Right atrium auricular region (tissue), 2 donors: ENCODE measurements around the gene PATE1. TPM values are rescaled to one million over a fixed set of nuclear protein-coding genes. Genes with fewer than 3 reads are reported as not detected.

Experiments used
- DNase-seq: peaks from one replicate; pipeline ENCODE4 v3.0.0-alpha.2; 2019; ENCODE audit warnings: low spot score
- H3K27ac ChIP-seq, 2 donors: fragments of 200-600 bp; sonication (generic); 1 replicate in 1 of 2; 2 replicates in 1 of 2; pipeline ENCODE4 v1.5.1; 2016 to 2019
- H3K27me3 ChIP-seq, 2 donors: fragments of 200-600 bp; sonication (generic); one replicate each; pipeline versions ENCODE4 v1.5.1 to v1.6.0; 2017 to 2019
- H3K36me3 ChIP-seq: fragments of 200-600 bp; sonication (generic); one replicate; pipeline ENCODE4 v1.5.1; 2016
- H3K4me1 ChIP-seq, 2 donors: fragments of 200-600 bp; sonication (generic); one replicate each; pipeline versions ENCODE4 v1.5.1 to v1.6.0; 2017 to 2019
- H3K4me3 ChIP-seq, 2 donors: fragments of 200-600 bp; sonication (generic); 1 replicate in 1 of 2; 2 replicates in 1 of 2; pipeline ENCODE4 v1.5.1; 2017 to 2019; ENCODE audit warnings: mild to moderate bottlenecking in 1 of 2, moderate library complexity in 1 of 2
- H3K9me3 ChIP-seq, 2 donors: fragments of 200-600 bp; sonication (generic); one replicate each; pipeline ENCODE4 v1.5.1; 2019
- total RNA-seq, 2 donors: library from RNA; depleted of rRNA; stranded (reverse); fragments of >200 nt; gene quantifications; one replicate each; pipeline ENCODE4 v1.1.0, GENCODE V29; 2016
- TF ChIP-seq, protein P1 (sequence below), 2 donors: fragments of 200-600 bp; sonication (generic); IDR thresholded peaks; one replicate each; pipeline ENCODE4 v1.5.1; 2019; ENCODE audit warnings: antibody characterized with exemption in 2 of 2

Gene PATE1
- total RNA-seq, 2 donors from 2014 or later, result not detected

- TF ChIP-seq, protein P1, sequence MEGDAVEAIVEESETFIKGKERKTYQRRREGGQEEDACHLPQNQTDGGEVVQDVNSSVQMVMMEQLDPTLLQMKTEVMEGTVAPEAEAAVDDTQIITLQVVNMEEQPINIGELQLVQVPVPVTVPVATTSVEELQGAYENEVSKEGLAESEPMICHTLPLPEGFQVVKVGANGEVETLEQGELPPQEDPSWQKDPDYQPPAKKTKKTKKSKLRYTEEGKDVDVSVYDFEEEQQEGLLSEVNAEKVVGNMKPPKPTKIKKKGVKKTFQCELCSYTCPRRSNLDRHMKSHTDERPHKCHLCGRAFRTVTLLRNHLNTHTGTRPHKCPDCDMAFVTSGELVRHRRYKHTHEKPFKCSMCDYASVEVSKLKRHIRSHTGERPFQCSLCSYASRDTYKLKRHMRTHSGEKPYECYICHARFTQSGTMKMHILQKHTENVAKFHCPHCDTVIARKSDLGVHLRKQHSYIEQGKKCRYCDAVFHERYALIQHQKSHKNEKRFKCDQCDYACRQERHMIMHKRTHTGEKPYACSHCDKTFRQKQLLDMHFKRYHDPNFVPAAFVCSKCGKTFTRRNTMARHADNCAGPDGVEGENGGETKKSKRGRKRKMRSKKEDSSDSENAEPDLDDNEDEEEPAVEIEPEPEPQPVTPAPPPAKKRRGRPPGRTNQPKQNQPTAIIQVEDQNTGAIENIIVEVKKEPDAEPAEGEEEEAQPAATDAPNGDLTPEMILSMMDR (IDR thresholded peaks at IDR 0.05), result no peak
- Histone ChIP-seq H3K4me3 (no peak overlapping the region), H3K27me3 (no peaks in the 10 kb centered on the region), H3K36me3 (no peaks in the 10 kb centered on the region), H3K27ac (no peak overlapping the region), H3K4me1 (no peaks in the 10 kb centered on the region), H3K9me3 (no peaks in the 10 kb centered on the region)
- no peak for DNase-seq
These were observed 27.4 kb downstream of the PATE1 start for GRCh38 chr11:125773516-125773915.

DNA sequence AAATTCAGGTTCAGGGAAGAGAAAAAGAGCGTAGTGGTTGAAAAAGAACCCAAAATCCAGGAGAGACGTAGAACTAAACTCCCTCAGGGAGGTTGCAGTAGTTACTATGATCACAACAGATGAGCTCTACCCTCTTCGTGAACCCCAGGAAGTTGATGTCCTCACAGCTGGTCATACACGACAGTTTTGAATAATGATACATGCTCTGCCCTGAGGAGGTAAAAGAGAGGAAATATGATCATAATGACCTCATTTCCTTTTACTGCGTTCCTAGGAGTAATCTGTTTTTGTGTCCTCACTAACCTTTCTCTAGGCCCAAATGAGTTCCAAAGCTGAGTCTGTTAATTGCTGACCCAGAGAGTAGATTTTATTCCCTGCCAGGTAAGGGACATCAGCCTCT is 31.2 kb downstream of the PATE1 start:
- TF ChIP-seq, protein P1 (IDR thresholded peaks at IDR 0.05), result no peak
- no peak overlapping the region for H3K27ac ChIP-seq

GRCh38 chr11:125778728-125779127 is 32.6 kb downstream of the PATE1 start, which contains the start of gene PATE2:
Gene PATE2, minus strand, starts transcription at chr11:125778828. Its CDS starts 55 bp downstream, at chr11:125778773.
- Histone ChIP-seq H3K4me3 (no peak within 1 kb of the TSS), H3K4me1 (no peaks in the 10 kb centered on the region), H3K9me3 (no peaks in the 10 kb centered on the region), H3K27ac (no peak within 1 kb of the TSS), H3K27me3 (no peaks in the 10 kb centered on the region), H3K36me3 (no peaks in the 10 kb centered on the region)
- TF ChIP-seq, protein P1 (IDR thresholded peaks at IDR 0.05), result no peak
- DNase-seq, result no peak

More for the DNA sequence above, 31.2 kb downstream of the PATE1 start:
- H3K9me3 ChIP-seq, result no peaks in the 10 kb centered on the region
- H3K27me3 ChIP-seq, result no peaks in the 10 kb centered on the region
- DNase-seq, result no peak
- H3K4me3 ChIP-seq, result no peak overlapping the region
- no peaks in the 10 kb centered on the region for H3K4me1 ChIP-seq
- H3K36me3 ChIP-seq, result no peaks in the 10 kb centered on the region

DNA sequence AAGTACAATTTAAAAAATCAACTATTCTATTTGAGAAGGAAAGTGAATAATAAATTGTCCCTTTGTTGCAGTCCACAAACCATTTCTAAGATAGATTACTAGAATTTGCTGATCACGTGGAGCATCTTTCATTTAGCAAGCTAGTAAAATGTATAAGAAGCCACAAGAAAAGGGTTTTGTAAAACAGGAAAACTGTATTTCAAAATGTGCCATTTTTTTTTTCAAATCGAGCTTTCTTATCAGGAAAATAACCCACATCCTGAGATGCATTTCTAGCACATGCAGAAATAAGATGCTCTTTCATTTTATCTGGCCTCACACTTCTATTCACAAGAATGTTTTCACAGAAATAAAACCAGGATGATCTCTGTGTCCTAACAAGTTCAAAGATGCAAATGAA is 38.6 kb downstream of the PATE1 start:
- Histone ChIP-seq H3K27ac (no peak overlapping the region), H3K4me1 (no peaks in the 10 kb centered on the region), H3K27me3 (no peaks in the 10 kb centered on the region), H3K36me3 (no peaks in the 10 kb centered on the region), H3K4me3 (no peak overlapping the region), H3K9me3 (no peaks in the 10 kb centered on the region)
- TF ChIP-seq, protein P1 (IDR thresholded peaks at IDR 0.05), result no peak
- DNase-seq, result no peak

GRCh38 chr11:125787827-125788226 is 41.7 kb downstream of the PATE1 start, which contains the start of gene PATE3:
Gene PATE3, plus strand, starts transcription at chr11:125788127. Its CDS starts 25 bp downstream, at chr11:125788152.
- no peaks in the 10 kb centered on the region for H3K4me1 ChIP-seq
- TF ChIP-seq, protein P1 (IDR thresholded peaks at IDR 0.05), result no peak
- H3K27me3 ChIP-seq, result no peaks in the 10 kb centered on the region
- no peak within 1 kb of the TSS for H3K27ac ChIP-seq
- H3K36me3 ChIP-seq, result no peaks in the 10 kb centered on the region
- no peaks in the 10 kb centered on the region for H3K9me3 ChIP-seq
- no peak within 1 kb of the TSS for H3K4me3 ChIP-seq
- no peak for DNase-seq

GRCh38 chr11:125790825-125791224 is 44.7 kb downstream of the PATE1 start:
- H3K27ac ChIP-seq, result no peak overlapping the region
- no peak for DNase-seq
- H3K36me3 ChIP-seq, result no peaks in the 10 kb centered on the region
- TF ChIP-seq, protein P1 (IDR thresholded peaks at IDR 0.05), result no peak
- H3K27me3 ChIP-seq, result no peaks in the 10 kb centered on the region
- H3K4me3 ChIP-seq, result no peak overlapping the region
- H3K4me1 ChIP-seq, result no peaks in the 10 kb centered on the region
- peaks cover 0 to 7% of the 10 kb centered on the region in 2 donors for H3K9me3 ChIP-seq
